Lower lobe of right lung (tissue), 2 donors: Measurements from ENCODE around the gene DCAF5. TPM values are rescaled to one million over a fixed set of nuclear protein-coding genes. Genes with fewer than 3 reads are reported as not detected.
"Not testable (repeated sequence)": the region's sequence is repeated elsewhere in the genome, so short reads cannot be mapped to it uniquely, and the experiment has no call there.

Experiments
- ATAC-seq, 2 donors: fragments of 200-7000 bp; cut with Tn5 transposase; one replicate each; pipeline ENCODE4 v1.9.1; 2020 to 2022; ENCODE audit warnings: mild to moderate bottlenecking in 2 of 2, moderate library complexity in 2 of 2
- DNase-seq: peaks from one replicate; pipeline ENCODE4 v3.0.0-alpha.2; 2020
- H3K27ac ChIP-seq: fragments of 200-600 bp; one replicate; pipeline ENCODE4 v1.8.0; 2022
- H3K27me3 ChIP-seq: fragments of 200-600 bp; one replicate; pipeline ENCODE4 v1.8.0; 2022; ENCODE audit warnings: low read depth
- H3K36me3 ChIP-seq: fragments of 200-600 bp; one replicate; pipeline ENCODE4 v1.8.0; 2022; ENCODE audit warnings: mild to moderate bottlenecking
- H3K4me1 ChIP-seq: fragments of 200-600 bp; one replicate; pipeline ENCODE4 v1.8.0; 2022
- H3K4me3 ChIP-seq: fragments of 200-600 bp; one replicate; pipeline ENCODE4 v1.8.0; 2022; ENCODE audit warnings: mild to moderate bottlenecking
- H3K9me3 ChIP-seq: fragments of 200-600 bp; one replicate; pipeline ENCODE4 v1.8.0; 2022
- CTCF ChIP-seq: fragments of 200-600 bp; IDR thresholded peaks from one replicate; pipeline ENCODE4 v1.8.0; 2022; ENCODE audit warnings: antibody characterized with exemption, mild to moderate bottlenecking
- intact Hi-C: fragments of 100-400 bp; cut with DNase I; formaldehyde crosslinking; loops from one replicate; pipeline ENCODE4 v1.11.0; 2022
- total RNA-seq: library from RNA; stranded (reverse); fragmentation: NEBNext Ultra II Directional; extraction: Animal tissue kit (Norgen Biotek cat#: 25700); gene quantifications from one replicate; pipeline ENCODE4 v1.2.1, GENCODE V29; 2021
- donor health status: DM: no; HTN: yes; CAD: no; lungs with severe emphysema.

Gene DCAF5
- total RNA-seq, 1 donor from 2014 or later: 54.5 TPM

- Histone ChIP-seq H3K4me1 (no peaks in the 10 kb centered on the region), H3K9me3 (no peaks in the 10 kb centered on the region), H3K27ac (no peak overlapping the region), H3K36me3 (no peaks in the 10 kb centered on the region), H3K27me3 (no peaks in the 10 kb centered on the region), H3K4me3 (no peak overlapping the region)
- TF ChIP-seq CTCF: no peak
- ATAC-seq (no peak), DNase-seq (no peak)
- intact Hi-C loops: no loop called here
These were observed 116.0 kb downstream of the DCAF5 start for GRCh38 chr14:69036757-69037506.

- Histone ChIP-seq H3K27ac (no peak overlapping the region), H3K36me3 (no peaks in the 10 kb centered on the region), H3K4me1 (no peaks in the 10 kb centered on the region), H3K9me3 (no peaks in the 10 kb centered on the region), H3K27me3 (no peaks in the 10 kb centered on the region), H3K4me3 (no peak overlapping the region)
- intact Hi-C loops: no loop called here
- no peak for ATAC-seq
- DNase-seq: no peak
- no peak for TF ChIP-seq CTCF
These were observed 118.2 kb downstream of the DCAF5 start for GRCh38 chr14:69034612-69035262.

- H3K36me3 ChIP-seq: no peaks in the 10 kb centered on the region
- ATAC-seq: no peak
- H3K9me3 ChIP-seq: no peaks in the 10 kb centered on the region
- TF ChIP-seq CTCF: no peak
- no peak overlapping the region for H3K4me3 ChIP-seq
- intact Hi-C loops: no loop called here
- H3K4me1 ChIP-seq: no peaks in the 10 kb centered on the region
- H3K27ac ChIP-seq: no peak overlapping the region
- no peak for DNase-seq
- no peaks in the 10 kb centered on the region for H3K27me3 ChIP-seq
These were observed 125.5 kb downstream of the DCAF5 start for GRCh38 chr14:69027242-69027913.

GRCh38 chr14:69023035-69023434, 129.9 kb downstream of the DCAF5 start:
- no peaks in the 10 kb centered on the region for H3K9me3 ChIP-seq
- intact Hi-C loops: no loop called here

GRCh38 chr14:69022093-69022492, 130.8 kb downstream of the DCAF5 start:
- H3K4me3 ChIP-seq, intact Hi-C loops: not testable (repeated sequence)

More at GRCh38 chr14:69023035-69023434, 129.9 kb downstream of the DCAF5 start:
- ATAC-seq (no peak), DNase-seq (no peak)
- no peak overlapping the region for H3K4me3 ChIP-seq
- no peaks in the 10 kb centered on the region for H3K27me3 ChIP-seq
- no peaks in the 10 kb centered on the region for H3K36me3 ChIP-seq
- no peaks in the 10 kb centered on the region for H3K4me1 ChIP-seq
- no peak overlapping the region for H3K27ac ChIP-seq
- TF ChIP-seq CTCF: no peak

GRCh38 chr14:69017706-69018105, 135.2 kb downstream of the DCAF5 start:
- DNase-seq (no peak), ATAC-seq (no peak)

More at GRCh38 chr14:69022093-69022492, 130.8 kb downstream of the DCAF5 start:
- H3K27me3 ChIP-seq, H3K27ac ChIP-seq, DNase-seq, H3K4me1 ChIP-seq, ATAC-seq, H3K36me3 ChIP-seq, H3K9me3 ChIP-seq: not testable (repeated sequence)

More at GRCh38 chr14:69017706-69018105, 135.2 kb downstream of the DCAF5 start:
- Histone ChIP-seq H3K27ac (no peak overlapping the region), H3K4me3 (no peak overlapping the region), H3K4me1 (peaks cover 15% of the 10 kb centered on the region), H3K27me3 (no peaks in the 10 kb centered on the region), H3K9me3 (no peaks in the 10 kb centered on the region), H3K36me3 (no peaks in the 10 kb centered on the region)
- intact Hi-C loops: no loop called here
- no peak for TF ChIP-seq CTCF
